Fibroblast of the aortic adventitia (primary cell): ENCODE measurements around the gene WT1. TPM values are rescaled to one million over a fixed set of nuclear protein-coding genes. Genes with fewer than 3 reads are reported as not detected.

Experiments
- DNase-seq: peaks from one replicate; pipeline ENCODE4 v3.0.0-alpha.2; 2010; ENCODE audit warnings: low read depth
- H3K4me3 ChIP-seq: 2 replicates; pipeline ENCODE4 v1.5.1; 2011; ENCODE audit warnings: low read depth, mild to moderate bottlenecking, control low read depth, low read length, moderate library complexity
- total RNA-seq: library from RNA; depleted of rRNA; stranded (reverse); fragments of >200 nt; gene quantifications from 2 replicates; pipeline ENCODE4 v1.2.3, GENCODE V29; 2012; ENCODE audit warnings: low replicate concordance
- TF ChIP-seq, protein P1 (sequence below): IDR thresholded peaks from 2 replicates; pipeline ENCODE4 v1.5.1; 2011; ENCODE audit warnings: mild to moderate bottlenecking, low read length, control low read depth, inconsistent platforms; ENCODE audit not compliant: insufficient read depth

The WT1 gene
- total RNA-seq, 1 donor = 0.27 TPM

DNA sequence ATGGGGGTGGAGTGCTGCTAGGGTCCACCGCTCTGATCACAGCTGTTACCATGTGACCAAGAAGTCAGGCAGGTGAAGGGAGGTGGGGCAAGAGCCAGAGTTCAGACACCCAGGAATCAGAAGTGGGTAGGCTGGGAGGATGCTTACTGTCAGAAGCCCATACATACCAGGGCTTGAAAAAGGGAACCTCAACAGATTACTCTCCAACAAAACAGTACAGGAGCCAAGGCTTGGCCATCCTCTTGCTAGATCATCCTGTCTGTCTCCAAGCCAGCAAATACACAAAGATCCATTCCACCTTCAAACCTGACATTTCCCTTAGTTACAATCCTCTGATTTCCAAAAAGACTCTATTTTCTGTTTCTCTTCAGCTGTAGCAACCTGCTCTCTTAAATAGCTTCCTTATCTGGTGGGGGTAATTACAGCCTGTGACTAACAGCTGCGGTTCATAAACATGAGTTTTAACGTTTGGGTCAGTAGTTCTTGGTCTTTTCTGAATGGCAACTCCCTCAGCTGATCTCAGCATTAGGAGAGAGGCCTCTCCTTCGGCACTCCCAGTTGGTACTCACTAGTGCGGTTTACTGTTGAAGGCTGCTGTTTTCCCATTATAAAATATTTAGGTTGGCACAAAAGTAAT is 31.1 kb upstream of the WT1 start:
- peak; percentile 45 for DNase-seq
- H3K4me3 ChIP-seq = no peak overlapping the region
- TF ChIP-seq, protein P1, sequence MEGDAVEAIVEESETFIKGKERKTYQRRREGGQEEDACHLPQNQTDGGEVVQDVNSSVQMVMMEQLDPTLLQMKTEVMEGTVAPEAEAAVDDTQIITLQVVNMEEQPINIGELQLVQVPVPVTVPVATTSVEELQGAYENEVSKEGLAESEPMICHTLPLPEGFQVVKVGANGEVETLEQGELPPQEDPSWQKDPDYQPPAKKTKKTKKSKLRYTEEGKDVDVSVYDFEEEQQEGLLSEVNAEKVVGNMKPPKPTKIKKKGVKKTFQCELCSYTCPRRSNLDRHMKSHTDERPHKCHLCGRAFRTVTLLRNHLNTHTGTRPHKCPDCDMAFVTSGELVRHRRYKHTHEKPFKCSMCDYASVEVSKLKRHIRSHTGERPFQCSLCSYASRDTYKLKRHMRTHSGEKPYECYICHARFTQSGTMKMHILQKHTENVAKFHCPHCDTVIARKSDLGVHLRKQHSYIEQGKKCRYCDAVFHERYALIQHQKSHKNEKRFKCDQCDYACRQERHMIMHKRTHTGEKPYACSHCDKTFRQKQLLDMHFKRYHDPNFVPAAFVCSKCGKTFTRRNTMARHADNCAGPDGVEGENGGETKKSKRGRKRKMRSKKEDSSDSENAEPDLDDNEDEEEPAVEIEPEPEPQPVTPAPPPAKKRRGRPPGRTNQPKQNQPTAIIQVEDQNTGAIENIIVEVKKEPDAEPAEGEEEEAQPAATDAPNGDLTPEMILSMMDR = no peak

DNA sequence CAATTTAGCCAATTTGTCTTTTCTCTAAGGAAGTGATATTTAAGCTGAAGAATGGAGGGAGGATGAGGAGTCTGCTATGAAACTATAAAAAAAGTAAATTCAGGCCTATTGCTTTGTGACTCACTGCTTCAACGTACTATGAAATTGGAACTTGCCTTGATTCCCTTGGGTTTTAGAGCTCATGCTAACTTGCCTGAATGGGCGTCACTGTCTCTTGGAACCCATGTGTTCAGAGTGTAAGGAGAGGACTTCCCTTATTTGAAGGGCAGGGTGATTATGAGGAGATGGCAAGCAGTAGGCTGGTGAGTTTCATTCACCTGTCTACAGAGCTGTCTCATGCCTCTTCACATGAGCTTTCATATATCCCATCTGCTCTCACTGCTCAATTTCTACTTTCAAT is 28.7 kb upstream of the WT1 start:
- TF ChIP-seq, protein P1 = no peak
- no peak for DNase-seq
- H3K4me3 ChIP-seq = no peak overlapping the region

DNA sequence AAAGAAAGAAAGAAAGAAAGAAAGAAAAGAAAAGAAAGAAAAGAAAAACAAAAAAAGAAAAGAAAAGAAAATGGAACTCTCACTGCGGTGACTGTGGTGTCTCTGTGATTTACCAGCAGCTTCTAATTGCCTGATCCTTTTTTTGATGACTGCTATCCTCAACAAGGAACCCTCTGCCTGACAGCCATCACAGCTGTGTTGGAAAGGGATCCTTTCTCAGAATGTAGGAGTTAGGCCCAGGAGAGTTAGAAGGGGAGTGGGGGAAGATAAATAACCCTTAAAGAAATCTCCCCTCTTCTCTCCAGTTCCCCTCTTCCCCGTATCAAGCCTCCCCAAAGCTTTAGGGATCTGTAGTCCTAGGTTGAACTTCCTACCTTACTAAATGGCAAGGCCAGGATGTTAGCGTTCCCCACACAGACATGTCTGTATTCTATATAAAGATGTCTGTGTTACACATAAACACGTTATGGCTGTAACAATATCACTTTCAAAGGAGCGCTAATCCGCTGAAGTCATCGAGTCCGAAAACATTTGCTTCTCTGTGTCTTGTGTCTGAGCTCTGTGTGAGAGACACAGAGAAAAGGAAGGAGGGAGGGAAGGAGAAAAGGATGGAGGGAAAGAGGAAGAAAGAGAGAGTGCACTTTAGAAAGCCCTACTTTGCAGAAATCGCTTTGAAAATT is 26.8 kb upstream of the WT1 start:
- DNase-seq = no peak
- H3K4me3 ChIP-seq = no peak overlapping the region
- TF ChIP-seq, protein P1 = no peak

DNA sequence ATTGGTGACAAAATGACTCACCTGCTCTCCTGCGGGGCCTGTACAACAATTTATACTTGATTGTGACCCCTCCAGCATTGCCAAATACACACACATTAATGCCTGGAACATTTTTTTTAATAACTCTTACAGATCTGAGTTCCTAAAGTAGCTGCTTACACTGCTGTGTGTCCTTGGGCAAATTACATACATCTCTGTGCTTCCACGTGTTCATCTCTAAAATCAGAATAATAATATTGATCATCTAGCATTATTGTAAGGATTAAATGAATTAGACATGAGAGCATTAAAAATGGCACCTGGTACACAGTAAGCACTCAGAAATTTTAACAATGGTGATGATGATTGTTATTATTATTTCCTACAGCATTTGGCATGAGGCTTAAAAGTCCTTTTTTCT is 21.5 kb upstream of the WT1 start:
- TF ChIP-seq, protein P1 = no peak
- H3K4me3 ChIP-seq = no peak overlapping the region
- no peak for DNase-seq

DNA sequence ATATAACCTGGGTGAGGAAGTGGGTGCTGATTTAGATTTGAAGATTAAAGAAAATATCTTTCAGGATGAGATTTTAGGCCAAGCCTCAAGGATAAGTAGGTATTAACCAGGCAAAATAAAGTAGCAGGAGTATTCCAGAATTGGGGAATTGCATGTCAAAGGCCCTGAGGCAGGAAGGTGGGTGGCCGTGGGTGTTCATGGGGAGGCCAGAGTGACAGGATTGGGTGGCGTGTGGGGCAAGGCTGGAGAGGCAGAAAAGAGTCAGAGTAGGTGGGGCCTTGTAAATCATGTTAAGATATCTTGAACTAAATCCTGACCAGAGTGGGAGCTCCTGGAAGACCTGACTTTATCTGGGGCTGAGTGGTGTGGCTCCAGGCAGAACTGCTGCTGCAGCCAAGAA is 19.7 kb upstream of the WT1 start:
- H3K4me3 ChIP-seq = no peak overlapping the region
- DNase-seq = no peak
- TF ChIP-seq, protein P1 = no peak

DNA sequence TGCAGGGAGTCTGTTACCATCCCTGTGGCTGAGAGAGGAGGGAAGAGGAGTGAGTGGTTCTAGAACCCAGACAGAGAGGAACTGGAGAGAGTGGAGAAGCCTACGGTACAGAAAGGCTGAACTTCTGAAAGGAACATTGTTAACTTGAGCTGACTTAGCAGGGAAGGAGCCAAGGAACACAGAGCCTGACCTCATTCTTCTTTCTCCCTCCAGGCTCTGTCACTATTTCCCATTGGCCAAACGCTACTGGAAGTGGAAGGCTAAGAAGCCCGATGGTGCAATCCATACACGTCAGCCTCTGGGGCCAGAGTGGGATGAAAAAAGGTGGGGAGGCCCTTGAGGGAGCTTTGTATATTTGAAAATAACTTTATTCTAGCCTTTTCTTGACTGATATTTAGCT is 16.5 kb upstream of the WT1 start:
- TF ChIP-seq, protein P1 = no peak
- peak; percentile 50 for DNase-seq
- no peak overlapping the region for H3K4me3 ChIP-seq

DNA sequence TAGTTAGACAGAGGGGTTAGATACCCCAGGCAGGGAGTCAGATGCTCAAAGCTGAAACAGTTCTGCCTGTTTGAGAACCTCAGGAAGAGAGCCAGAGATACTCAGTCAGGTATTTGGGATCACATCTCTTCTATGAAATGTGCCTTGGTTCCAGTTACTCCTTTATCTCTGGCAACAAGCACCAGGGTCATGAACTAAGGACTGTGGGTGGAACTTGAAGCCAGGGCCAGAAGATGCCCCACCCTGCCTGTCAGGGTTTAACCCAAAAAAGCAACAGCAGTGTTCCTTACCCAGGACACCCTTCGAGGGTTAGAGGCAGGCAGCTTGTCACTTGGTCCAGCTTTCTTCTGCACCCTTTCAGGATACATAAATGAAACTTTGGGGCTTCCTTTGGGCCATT is 15.0 kb upstream of the WT1 start:
- TF ChIP-seq, protein P1 = no peak
- no peak for DNase-seq
- H3K4me3 ChIP-seq = no peak overlapping the region
